Astrocyte (in vitro differentiated cells and primary cell): Measurements from ENCODE around the gene ROGDI. TPM values are rescaled to one million over a fixed set of nuclear protein-coding genes. Genes with fewer than 3 reads are reported as not detected.

ENCODE experiments used
- DNase-seq: peaks from one replicate; pipeline ENCODE4 v3.0.0-alpha.2; 2010; ENCODE audit warnings: low read depth
- FAIRE-seq: peaks from 2 replicates; lab custom pipeline; 2011; peaks lifted over from hg19 to GRCh38; lab: Jason Lieb, UNC
- H2AFZ ChIP-seq: 2 replicates; pipeline ENCODE4 v1.6.0; 2012; ENCODE audit warnings: low read depth, low read length, inconsistent platforms
- H3K27ac ChIP-seq: 2 replicates; pipeline ENCODE4 v1.5.1; 2011; ENCODE audit warnings: low read depth, low read length, inconsistent platforms
- H3K27me3 ChIP-seq: 2 replicates; pipeline ENCODE4 v1.6.0; 2011; ENCODE audit warnings: low read length, inconsistent platforms; ENCODE audit not compliant: insufficient read depth
- H3K36me3 ChIP-seq: 2 replicates; pipeline ENCODE4 v1.5.1; 2011; ENCODE audit warnings: low read length, inconsistent platforms; ENCODE audit not compliant: insufficient read depth
- H3K4me1 ChIP-seq: 2 replicates; pipeline ENCODE4 v1.5.1; 2011; ENCODE audit warnings: low read length, inconsistent platforms; ENCODE audit not compliant: insufficient read depth
- H3K4me2 ChIP-seq: 2 replicates; pipeline ENCODE4 v1.6.0; 2012; ENCODE audit warnings: low read length, inconsistent platforms
- H3K4me3 ChIP-seq: 2 replicates; pipeline ENCODE4 v1.5.1; 2011; ENCODE audit warnings: low read depth, mild to moderate bottlenecking, low read length, inconsistent platforms; ENCODE audit not compliant: insufficient read depth
- H3K79me2 ChIP-seq: 2 replicates; pipeline ENCODE4 v1.6.0; 2012; ENCODE audit warnings: mild to moderate bottlenecking, low read length, inconsistent platforms; ENCODE audit not compliant: insufficient read depth
- H3K9ac ChIP-seq: 2 replicates; pipeline ENCODE4 v1.6.0; 2012; ENCODE audit warnings: mild to moderate bottlenecking, low read length, inconsistent platforms
- H3K9me3 ChIP-seq: 2 replicates; pipeline ENCODE4 v1.5.1; 2012; ENCODE audit warnings: low read depth, mild to moderate bottlenecking, low read length, inconsistent platforms; ENCODE audit not compliant: insufficient read depth
- H4K20me1 ChIP-seq: 2 replicates; pipeline ENCODE4 v1.6.0; 2012; ENCODE audit warnings: low read length, inconsistent platforms; ENCODE audit not compliant: insufficient read depth
- H3K27ac Mint-ChIP-seq: one replicate; pipeline ENCODE4 v1.8.0; 2021; ENCODE audit warnings: mild to moderate bottlenecking, mixed read lengths; ENCODE audit not compliant: unreplicated experiment
- H3K27me3 Mint-ChIP-seq: one replicate; pipeline ENCODE4 v1.8.0; 2021; ENCODE audit warnings: low read depth, mixed read lengths; ENCODE audit not compliant: unreplicated experiment
- H3K36me3 Mint-ChIP-seq: one replicate; pipeline ENCODE4 v1.8.0; 2021; ENCODE audit warnings: low read depth, mixed read lengths; ENCODE audit not compliant: unreplicated experiment
- H3K4me1 Mint-ChIP-seq: one replicate; pipeline ENCODE4 v1.8.0; 2021; ENCODE audit warnings: low read depth, mixed read lengths; ENCODE audit not compliant: unreplicated experiment
- H3K4me3 Mint-ChIP-seq: one replicate; pipeline ENCODE4 v1.8.0; 2021; ENCODE audit warnings: mild to moderate bottlenecking, moderate library complexity, mixed read lengths; ENCODE audit not compliant: unreplicated experiment
- H3K9me3 Mint-ChIP-seq: one replicate; pipeline ENCODE4 v1.8.0; 2021; ENCODE audit warnings: mild to moderate bottlenecking, mixed read lengths; ENCODE audit not compliant: unreplicated experiment
- EZH2 ChIP-seq: IDR thresholded peaks from 2 replicates; pipeline ENCODE4 v1.6.1; 2012; ENCODE audit warnings: mild to moderate bottlenecking, low read length, inconsistent platforms; ENCODE audit not compliant: insufficient read depth
- total RNA-seq: library from RNA; stranded (reverse); gene quantifications from 2 replicates; pipeline ENCODE4 v1.2.1, GENCODE V29; 2021
- TF ChIP-seq, protein P1 (sequence below): IDR thresholded peaks from 2 replicates; pipeline ENCODE4 v1.5.1; 2011; ENCODE audit warnings: low read depth, mild to moderate bottlenecking, inconsistent platforms, low read length, moderate library complexity; ENCODE audit not compliant: insufficient read depth

ROGDI gene
- total RNA-seq, 1 donor from 2014 or later: 33.6 TPM

DNA sequence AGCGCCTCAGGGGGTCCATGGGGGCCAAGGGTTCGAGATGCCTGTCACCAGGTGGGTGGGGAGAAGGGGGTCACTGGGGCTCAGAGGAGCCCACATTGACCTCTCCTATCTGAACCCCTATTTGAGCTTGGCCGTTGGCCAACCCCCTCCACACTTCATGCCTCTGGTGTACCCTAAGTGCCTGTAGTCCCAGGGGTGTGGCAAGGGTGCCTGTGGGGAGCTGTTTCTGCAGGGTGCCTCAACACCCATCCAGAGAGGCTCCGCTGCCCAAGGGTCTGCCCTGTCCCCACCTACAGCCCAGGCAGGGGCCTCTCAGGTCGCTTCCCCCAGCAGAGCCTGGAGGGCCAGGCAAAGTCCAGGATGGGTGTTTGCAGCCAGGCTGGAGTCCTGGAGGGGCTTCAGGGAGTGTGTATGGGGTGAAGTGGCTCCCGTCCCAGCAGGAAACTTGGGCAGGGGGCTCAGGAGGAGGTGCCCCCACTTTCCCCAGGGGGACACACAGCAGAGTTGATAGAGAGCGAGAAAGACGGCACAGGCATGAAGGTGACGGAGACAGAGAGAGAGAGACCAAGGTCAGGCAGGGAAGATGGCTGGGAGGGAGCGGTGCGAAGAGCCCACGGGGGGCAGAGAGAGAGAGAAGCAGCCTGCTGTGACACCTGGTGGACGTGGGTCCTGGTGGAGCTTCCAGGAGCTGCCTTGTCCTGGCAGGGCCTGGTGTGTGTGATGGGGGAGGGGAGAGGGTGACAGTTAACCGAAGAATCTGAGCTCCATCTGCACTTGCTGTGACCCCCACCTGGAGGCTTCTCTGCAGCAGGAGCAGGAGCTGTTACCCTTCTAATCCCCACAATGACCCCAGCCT, 14.6 kb downstream of the ROGDI start, which contains the start of gene SEPTIN12:
Gene SEPTIN12, minus strand, starts transcription at position 719 of the 856 bp plus-strand sequence. Its CDS starts 700 bp downstream, at position 19.
- no peaks in the 10 kb centered on the region for H4K20me1 ChIP-seq
- TF ChIP-seq, protein P1, sequence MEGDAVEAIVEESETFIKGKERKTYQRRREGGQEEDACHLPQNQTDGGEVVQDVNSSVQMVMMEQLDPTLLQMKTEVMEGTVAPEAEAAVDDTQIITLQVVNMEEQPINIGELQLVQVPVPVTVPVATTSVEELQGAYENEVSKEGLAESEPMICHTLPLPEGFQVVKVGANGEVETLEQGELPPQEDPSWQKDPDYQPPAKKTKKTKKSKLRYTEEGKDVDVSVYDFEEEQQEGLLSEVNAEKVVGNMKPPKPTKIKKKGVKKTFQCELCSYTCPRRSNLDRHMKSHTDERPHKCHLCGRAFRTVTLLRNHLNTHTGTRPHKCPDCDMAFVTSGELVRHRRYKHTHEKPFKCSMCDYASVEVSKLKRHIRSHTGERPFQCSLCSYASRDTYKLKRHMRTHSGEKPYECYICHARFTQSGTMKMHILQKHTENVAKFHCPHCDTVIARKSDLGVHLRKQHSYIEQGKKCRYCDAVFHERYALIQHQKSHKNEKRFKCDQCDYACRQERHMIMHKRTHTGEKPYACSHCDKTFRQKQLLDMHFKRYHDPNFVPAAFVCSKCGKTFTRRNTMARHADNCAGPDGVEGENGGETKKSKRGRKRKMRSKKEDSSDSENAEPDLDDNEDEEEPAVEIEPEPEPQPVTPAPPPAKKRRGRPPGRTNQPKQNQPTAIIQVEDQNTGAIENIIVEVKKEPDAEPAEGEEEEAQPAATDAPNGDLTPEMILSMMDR: no peak
- no peak for TF ChIP-seq EZH2
- H2AFZ ChIP-seq: no peak within 1 kb of the TSS
- no peak within 1 kb of the TSS for H3K9ac ChIP-seq
- H3K4me3 ChIP-seq: no peak within 1 kb of the TSS
- Mint-ChIP-seq H3K4me1 (no peaks in the 10 kb centered on the region), H3K27me3 (peaks cover 9% of the 10 kb centered on the region), H3K9me3 (peaks cover 5% of the 10 kb centered on the region), H3K4me3 (no peak within 1 kb of the TSS), H3K36me3 (peaks cover 11% of the 10 kb centered on the region), H3K27ac (no peak within 1 kb of the TSS)
- H3K79me2 ChIP-seq: no peaks in the 10 kb centered on the region
- FAIRE-seq (no peak), DNase-seq (no peak)
- no peaks in the 10 kb centered on the region for H3K27me3 ChIP-seq
- no peak within 1 kb of the TSS for H3K27ac ChIP-seq
- no peaks in the 10 kb centered on the region for H3K36me3 ChIP-seq
- no peaks in the 10 kb centered on the region for H3K4me1 ChIP-seq
- no peaks in the 10 kb centered on the region for H3K9me3 ChIP-seq
- H3K4me2 ChIP-seq: no peak within 1 kb of the TSS

DNA sequence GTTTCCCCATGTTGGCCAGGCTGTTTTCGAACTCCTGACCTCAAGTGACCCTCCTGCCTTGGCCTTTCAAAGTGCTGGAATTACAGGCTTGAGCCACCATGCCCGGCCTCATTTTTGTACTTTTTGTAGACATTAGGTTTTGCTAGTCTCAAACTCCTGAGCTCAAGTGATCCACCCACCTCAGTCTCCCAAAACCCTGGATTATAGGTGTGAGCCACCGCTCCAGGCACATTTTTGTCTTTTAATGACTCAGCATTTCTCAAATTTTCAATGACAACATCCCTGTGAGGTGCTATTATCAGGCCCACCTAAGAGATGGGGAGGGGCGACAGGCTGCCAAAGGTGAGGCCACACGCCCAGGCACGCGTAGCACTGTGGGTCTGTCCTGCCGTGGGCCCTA, 15.4 kb downstream of the ROGDI start:
- H3K4me1 Mint-ChIP-seq: no peaks in the 10 kb centered on the region
- no peaks in the 10 kb centered on the region for H3K79me2 ChIP-seq
- peaks cover 11% of the 10 kb centered on the region for H3K36me3 Mint-ChIP-seq
- H2AFZ ChIP-seq: no peak overlapping the region
- H3K27ac Mint-ChIP-seq: peak overlapping the region; percentile 53
- peaks cover 5% of the 10 kb centered on the region for H3K9me3 Mint-ChIP-seq
- H4K20me1 ChIP-seq: no peaks in the 10 kb centered on the region
- H3K4me3 Mint-ChIP-seq: no peak overlapping the region
- no peak overlapping the region for H3K9ac ChIP-seq
- TF ChIP-seq, protein P1: no peak
- no peak for TF ChIP-seq EZH2
- H3K4me3 ChIP-seq: no peak overlapping the region
- H3K4me1 ChIP-seq: no peaks in the 10 kb centered on the region
- no peak overlapping the region for H3K27ac ChIP-seq
- DNase-seq (no peak), FAIRE-seq (no peak)
- no peak overlapping the region for H3K4me2 ChIP-seq
- no peaks in the 10 kb centered on the region for H3K27me3 ChIP-seq
- H3K36me3 ChIP-seq: no peaks in the 10 kb centered on the region
- H3K9me3 ChIP-seq: no peaks in the 10 kb centered on the region
- H3K27me3 Mint-ChIP-seq: peaks cover 9% of the 10 kb centered on the region
